HG02938 (cell line): ENCODE measurements around the gene HDDC2.

Experiments
- ATAC-seq: cut with Tn5 transposase; IDR thresholded peaks from one replicate; pipeline ENCODE4 v1.9.1; 2021; ENCODE audit warnings: mild to moderate bottlenecking, moderate library complexity; ENCODE audit not compliant: unreplicated experiment

Gene HDDC2

DNA sequence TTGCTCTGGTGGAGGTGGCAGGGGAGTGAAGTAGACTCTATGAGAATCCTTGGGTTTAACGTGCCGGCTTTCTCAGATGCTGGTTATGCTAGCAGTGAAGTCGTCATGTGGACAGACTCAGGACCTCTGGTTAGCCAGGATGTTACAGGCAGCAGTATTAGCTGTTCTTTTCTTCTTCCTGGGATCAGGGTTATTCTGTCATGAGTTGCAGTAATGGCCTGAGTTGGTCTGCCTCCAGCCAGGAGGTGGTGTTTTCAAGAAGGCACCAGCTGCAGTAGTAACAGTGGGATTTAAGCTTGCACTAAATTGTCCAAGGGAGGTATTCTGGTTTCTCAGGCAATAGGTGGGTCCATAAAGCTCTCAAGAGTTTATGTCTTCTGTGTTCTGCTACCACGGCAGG is 56.7 kb downstream of the HDDC2 start:
- no peak for ATAC-seq

GRCh38 chr6:125237764-125238163 is 64.0 kb downstream of the HDDC2 start:
- ATAC-seq: no peak

DNA sequence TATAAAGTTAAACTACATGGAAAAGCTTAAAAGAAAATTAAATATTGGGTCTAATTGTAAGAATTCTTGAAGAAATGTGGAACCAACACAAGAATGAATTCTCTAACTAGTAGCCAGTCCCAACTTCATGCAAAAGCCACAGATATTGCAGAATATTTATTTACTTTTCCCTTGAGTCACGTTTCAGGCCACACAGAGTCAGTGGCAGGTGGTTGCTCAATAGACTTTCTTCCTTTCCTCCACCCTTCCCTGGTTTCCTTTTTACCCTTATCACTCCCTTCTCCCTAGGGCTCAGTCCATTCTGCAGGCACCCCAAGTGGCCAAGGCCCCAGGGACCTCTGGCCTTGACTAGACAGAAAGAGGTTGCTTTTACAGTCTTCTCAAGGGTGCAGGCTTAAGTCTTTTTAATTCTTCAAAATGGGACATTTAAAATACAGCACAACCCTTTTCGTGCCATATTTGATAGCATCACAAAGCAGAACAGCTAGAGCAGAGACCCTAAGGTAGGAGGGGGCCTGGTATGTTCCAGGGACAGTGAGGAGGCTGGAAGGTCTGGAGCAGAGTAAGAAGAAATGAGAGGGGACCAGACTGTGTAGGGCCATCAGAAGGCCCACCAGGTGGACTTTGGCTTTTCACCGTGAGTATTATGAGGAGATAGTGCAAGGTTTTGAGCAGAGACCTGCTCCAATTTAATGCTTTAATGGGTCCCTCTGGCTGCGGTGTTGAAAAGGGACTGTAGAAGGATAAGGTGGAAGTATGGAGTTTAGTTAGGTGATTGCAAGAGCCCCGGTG is 65.0 kb downstream of the HDDC2 start:
- ATAC-seq: no peak

GRCh38 chr6:125233202-125233601 is 68.6 kb downstream of the HDDC2 start:
- ATAC-seq: no peak

GRCh38 chr6:125232466-125232865 is 69.3 kb downstream of the HDDC2 start:
- ATAC-seq: no peak

GRCh38 chr6:125231574-125232343 is 70.0 kb downstream of the HDDC2 start:
- ATAC-seq: no peak

GRCh38 chr6:125231133-125231532 is 70.6 kb downstream of the HDDC2 start:
- ATAC-seq: no peak

- no peak for ATAC-seq
Measured at GRCh38 chr6:125230674-125231073, 71.1 kb downstream of the HDDC2 start.

DNA sequence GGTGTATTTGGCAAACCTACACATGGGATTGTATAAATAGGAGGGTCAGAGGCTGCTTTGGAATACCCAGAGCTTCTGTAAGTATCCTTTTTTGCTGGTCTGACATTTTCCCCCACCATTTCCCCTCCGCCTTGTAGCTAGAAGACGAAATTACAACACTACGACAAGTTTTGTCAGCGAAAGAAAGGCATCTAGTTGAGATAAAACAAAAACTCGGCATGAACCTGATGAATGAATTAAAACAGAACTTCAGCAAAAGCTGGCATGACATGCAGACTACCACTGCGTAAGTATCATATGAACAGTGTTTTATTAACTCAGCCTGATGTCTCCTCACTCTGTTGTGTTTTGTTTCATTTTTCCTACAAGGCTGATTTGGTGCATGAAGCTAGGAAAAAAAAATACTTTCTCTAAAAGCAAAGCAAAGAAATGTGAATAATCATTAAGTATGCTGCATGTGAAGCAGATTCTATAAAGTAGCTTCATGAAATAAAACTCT is 72.7 kb downstream of the HDDC2 start:
- ATAC-seq: no peak

GRCh38 chr6:125227244-125227643 is 74.5 kb downstream of the HDDC2 start:
- ATAC-seq: no peak
